NB4 (cell line): ENCODE results near the gene UNC5CL.
"Not testable (repeated sequence)": the region's sequence is repeated elsewhere in the genome, so short reads cannot be mapped to it uniquely, and the experiment has no call there.

Experiments
- DNase-seq: peaks from one replicate; pipeline ENCODE4 v3.0.0; 2010; ENCODE audit warnings: low read depth
- H3K4me3 ChIP-seq: one replicate; pipeline ENCODE4 v1.5.1; 2011; ENCODE audit warnings: mild to moderate bottlenecking, low read depth, low read length, moderate library complexity
- CTCF ChIP-seq: IDR thresholded peaks from one replicate; pipeline ENCODE4 v1.5.1; 2012; ENCODE audit warnings: low read depth, low read length
- MAX ChIP-seq: IDR thresholded peaks from 2 replicates; pipeline ENCODE4 v1.6.1; 2011; ENCODE audit warnings: low read depth, low read length
- MYC ChIP-seq: IDR thresholded peaks from 2 replicates; pipeline ENCODE4 v1.6.1; 2011; ENCODE audit warnings: low read depth, low read length
- POLR2A ChIP-seq: IDR thresholded peaks from 2 replicates; pipeline ENCODE4 v1.6.1; 2011; ENCODE audit warnings: mild to moderate bottlenecking; ENCODE audit not compliant: insufficient read length; ENCODE audit errors: extremely low read depth

The UNC5CL gene

GRCh38 chr6:41011673-41012072, 27.3 kb downstream of the UNC5CL start:
- no peak for DNase-seq
- no peak for TF ChIP-seq POLR2A
- TF ChIP-seq MYC = no peak
- no peak for TF ChIP-seq CTCF
- no peak for TF ChIP-seq MAX
- H3K4me3 ChIP-seq = no peak overlapping the region

GRCh38 chr6:41009669-41010068, 29.4 kb downstream of the UNC5CL start:
- TF ChIP-seq MYC = no peak
- no peak for TF ChIP-seq MAX
- TF ChIP-seq CTCF = no peak
- no peak for TF ChIP-seq POLR2A
- no peak for DNase-seq
- no peak overlapping the region for H3K4me3 ChIP-seq

GRCh38 chr6:41008011-41008410, 31.0 kb downstream of the UNC5CL start:
- no peak for TF ChIP-seq POLR2A
- no peak for TF ChIP-seq MAX
- TF ChIP-seq CTCF = no peak
- no peak for TF ChIP-seq MYC

GRCh38 chr6:41006980-41007379, 32.0 kb downstream of the UNC5CL start:
- not testable (repeated sequence) for DNase-seq, H3K4me3 ChIP-seq

More at GRCh38 chr6:41008011-41008410, 31.0 kb downstream of the UNC5CL start:
- no peak for DNase-seq
- H3K4me3 ChIP-seq = no peak overlapping the region

- peak; percentile 70 for DNase-seq
- peak; percentile 56 for TF ChIP-seq CTCF
- not testable (repeated sequence) for H3K4me3 ChIP-seq
These were observed 32.8 kb downstream of the UNC5CL start for GRCh38 chr6:41006217-41006616.

- H3K4me3 ChIP-seq = no peak overlapping the region
- TF ChIP-seq MAX (no peak), CTCF (no peak)
- DNase-seq = no peak
These were observed 36.9 kb downstream of the UNC5CL start for GRCh38 chr6:41002168-41002567.

- no peak for TF ChIP-seq POLR2A
- no peak for TF ChIP-seq MYC
- no peak for TF ChIP-seq MAX
- TF ChIP-seq CTCF = no peak
- no peak overlapping the region for H3K4me3 ChIP-seq
- no peak for DNase-seq
These were observed 38.8 kb downstream of the UNC5CL start for GRCh38 chr6:41000248-41000647.
